ENCODE measurements around the gene CTSG.
A peak's percentile ranks its signal among the peaks of the same experiment; 100 is the strongest.
"Not testable (repeated sequence)": the region's sequence is repeated elsewhere in the genome, so short reads cannot be mapped to it uniquely, and the experiment has no call there.

The CTSG gene

DNA sequence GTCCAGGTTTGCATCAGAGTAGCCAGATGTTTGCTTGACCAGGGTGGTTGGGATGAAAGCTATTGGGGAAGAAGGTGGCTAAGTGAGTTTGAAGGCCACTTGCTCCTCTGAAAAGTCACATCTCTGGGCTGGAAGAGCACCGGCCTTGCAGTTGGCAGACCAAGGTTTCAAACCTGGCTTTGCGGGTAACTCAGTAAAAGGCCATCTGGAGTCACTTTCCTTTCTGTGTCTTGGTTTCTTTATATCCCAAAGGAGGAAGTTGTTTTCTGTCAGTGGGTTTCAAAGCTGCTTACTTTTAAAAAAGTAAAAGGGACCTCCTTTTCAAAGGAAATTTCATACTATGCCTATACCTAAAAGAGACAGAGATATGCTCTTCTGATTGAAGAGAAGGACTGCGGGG lies 41.8 kb downstream of the CTSG start:
- Histone ChIP-seq H3K4me1 (ENCODE audit: insufficient read depth, low read length) (no peaks in the 10 kb centered on the region), H3K36me3 (ENCODE audit: insufficient read depth, low read depth, low read length) (no peaks in the 10 kb centered on the region), H3K9ac (ENCODE audit: low read depth, low read length) (no peak overlapping the region), H3K27ac (ENCODE audit: low read length) (no peak overlapping the region), H3K9me3 (ENCODE audit: insufficient read depth, low read depth, low read length) (no peaks in the 10 kb centered on the region), H3K4me3 (ENCODE audit: low read length) (no peak overlapping the region), H3K27me3 (ENCODE audit: insufficient read depth, low read length) (no peaks in the 10 kb centered on the region)

GRCh38 chr14:24525877-24526620 lies 50.0 kb downstream of the CTSG start:
- H3K36me3 ChIP-seq (ENCODE audit: insufficient read depth, low read depth, low read length); H3K27ac ChIP-seq (ENCODE audit: low read length); H3K27me3 ChIP-seq (ENCODE audit: insufficient read depth, low read length); H3K4me1 ChIP-seq (ENCODE audit: insufficient read depth, low read length); H3K9ac ChIP-seq (ENCODE audit: low read depth, low read length); H3K9me3 ChIP-seq (ENCODE audit: insufficient read depth, low read depth, low read length): not testable (repeated sequence)
- H3K4me3 ChIP-seq (ENCODE audit: low read length) = peak overlapping the region; percentile 39; the same call in 1 of the 2 replicates
